Neural cell (in vitro differentiated cells): ENCODE data around the gene SDC1. TPM values are rescaled to one million over a fixed set of nuclear protein-coding genes. Genes with fewer than 3 reads are reported as not detected.

Experiments
- H2AFZ ChIP-seq: fragments of 200-600, 300-800 bp; sonication (generic), shearing (Covaris generic); 2 replicates; pipeline ENCODE4 v1.6.0; 2014; ENCODE audit warnings: low read depth, mild to moderate bottlenecking, antibody characterized with exemption, low read length, moderate library complexity
- H3F3A ChIP-seq: fragments of 200-600 bp; shearing (Covaris generic); 2 replicates; pipeline ENCODE4 v1.6.1; 2016; ENCODE audit warnings: mild to moderate bottlenecking, moderate library complexity, mixed read lengths, antibody characterized with exemption, low read length; ENCODE audit not compliant: insufficient read depth, poor library complexity, severe bottlenecking
- H3K27ac ChIP-seq: fragments of 200-600, 300-800 bp; sonication (generic), shearing (Covaris generic); 2 replicates; pipeline ENCODE4 v1.5.1; 2014; ENCODE audit warnings: mild to moderate bottlenecking, low read length, moderate library complexity
- H3K27me3 ChIP-seq: fragments of 300-800, 200-600 bp; sonication (generic), shearing (Covaris generic); 2 replicates; pipeline ENCODE4 v1.6.0; 2014; ENCODE audit warnings: mild to moderate bottlenecking, low read depth, low read length, moderate library complexity; ENCODE audit not compliant: insufficient read depth
- H3K36me3 ChIP-seq: fragments of 300-800, 200-600 bp; sonication (generic), shearing (Covaris generic); 2 replicates; pipeline ENCODE4 v1.5.1; 2014; ENCODE audit warnings: mild to moderate bottlenecking, antibody characterized with exemption, low read length, moderate library complexity; ENCODE audit not compliant: insufficient read depth
- H3K4me2 ChIP-seq: fragments of 300-800, 200-600 bp; sonication (generic), shearing (Covaris generic); 2 replicates; pipeline ENCODE4 v1.6.0; 2014; ENCODE audit warnings: mild to moderate bottlenecking, low read length
- H3K4me3 ChIP-seq: fragments of 300-800, 200-600 bp; sonication (generic), shearing (Covaris generic); 2 replicates; pipeline ENCODE4 v1.5.1; 2014; ENCODE audit warnings: mild to moderate bottlenecking, low read length, moderate library complexity
- H3K79me2 ChIP-seq: fragments of 200-600 bp; shearing (Covaris generic); replicated peaks from 2 replicates; pipeline ENCODE4 v1.6.0; 2014; ENCODE audit warnings: mild to moderate bottlenecking, low read length, moderate library complexity; ENCODE audit not compliant: insufficient read depth
- H3K9ac ChIP-seq: fragments of 300-800, 200-600 bp; sonication (generic), shearing (Covaris generic); 2 replicates; pipeline ENCODE4 v1.6.1; 2016; ENCODE audit warnings: mild to moderate bottlenecking, low read length, mixed read lengths
- H3K9me2 ChIP-seq: fragments of 200-600 bp; shearing (Covaris generic); 2 replicates; pipeline ENCODE4 v1.6.1; 2016; ENCODE audit warnings: mild to moderate bottlenecking, low read length, mixed read lengths; ENCODE audit not compliant: insufficient read depth
- H3K9me3 ChIP-seq: fragments of 200-600, 300-800 bp; sonication (generic), shearing (Covaris generic); 2 replicates; pipeline ENCODE4 v1.6.1; 2016; ENCODE audit warnings: mild to moderate bottlenecking, mixed run types, low read length, moderate library complexity, mixed read lengths
- H4K20me1 ChIP-seq: fragments of 200-600 bp; shearing (Covaris generic); 2 replicates; pipeline ENCODE4 v1.6.1; 2016; ENCODE audit warnings: mild to moderate bottlenecking, mixed run types; ENCODE audit not compliant: insufficient read depth
- EP300 ChIP-seq: fragments of 450-650 bp; conservative IDR thresholded peaks from 2 replicates; pipeline ENCODE4 v1.6.1; 2014; ENCODE audit warnings: antibody characterized with exemption, mild to moderate bottlenecking, moderate library complexity; ENCODE audit not compliant: poor library complexity, severe bottlenecking
- EZH2 ChIP-seq: fragments of 200-600, 300-800 bp; shearing (Covaris generic), sonication (generic); IDR thresholded peaks from 2 replicates; pipeline ENCODE4 v1.6.1; 2014; ENCODE audit warnings: antibody characterized with exemption, low read length, borderline replicate concordance, mild to moderate bottlenecking; ENCODE audit not compliant: insufficient read depth, poor library complexity, severe bottlenecking
- MXI1 ChIP-seq: fragments of 450-650 bp; conservative IDR thresholded peaks from 2 replicates; pipeline ENCODE4 v1.6.1; 2014; ENCODE audit warnings: antibody characterized with exemption, mild to moderate bottlenecking; ENCODE audit not compliant: poor library complexity, severe bottlenecking
- POLR2AphosphoS5 ChIP-seq: IDR thresholded peaks from 2 replicates; pipeline ENCODE4 v1.6.1; 2012
- RAD21 ChIP-seq: fragments of 450-650 bp; conservative IDR thresholded peaks from 2 replicates; pipeline ENCODE4 v1.6.1; 2014; ENCODE audit warnings: antibody characterized with exemption, mild to moderate bottlenecking, moderate library complexity
- SMC3 ChIP-seq: fragments of 450-650 bp; conservative IDR thresholded peaks from 2 replicates; pipeline ENCODE4 v1.6.1; 2014; ENCODE audit warnings: antibody characterized with exemption, mild to moderate bottlenecking, moderate library complexity; ENCODE audit not compliant: poor library complexity
- TAF1 ChIP-seq: IDR thresholded peaks from 2 replicates; pipeline ENCODE4 v1.6.1; 2012; ENCODE audit warnings: low read depth
- polyA plus RNA-seq: library from polyadenylated mRNA; depleted of rRNA; stranded (reverse); fragments of >200 nt; gene quantifications from 2 replicates; pipeline ENCODE4 v1.2.3, GENCODE V29; 2014
- TF ChIP-seq, protein P1 (sequence below): IDR thresholded peaks from 2 replicates; pipeline ENCODE4 v1.6.1; 2012; ENCODE audit warnings: borderline replicate concordance
- TF ChIP-seq, protein P2 (sequence below): fragments of 450-650 bp; IDR thresholded peaks from 2 replicates; pipeline ENCODE4 v1.5.1; 2014; ENCODE audit warnings: antibody characterized with exemption, mild to moderate bottlenecking, moderate library complexity; ENCODE audit not compliant: poor library complexity, severe bottlenecking

SDC1 gene
- polyA plus RNA-seq, 1 donor from 2014 or later: 14.9 TPM

DNA sequence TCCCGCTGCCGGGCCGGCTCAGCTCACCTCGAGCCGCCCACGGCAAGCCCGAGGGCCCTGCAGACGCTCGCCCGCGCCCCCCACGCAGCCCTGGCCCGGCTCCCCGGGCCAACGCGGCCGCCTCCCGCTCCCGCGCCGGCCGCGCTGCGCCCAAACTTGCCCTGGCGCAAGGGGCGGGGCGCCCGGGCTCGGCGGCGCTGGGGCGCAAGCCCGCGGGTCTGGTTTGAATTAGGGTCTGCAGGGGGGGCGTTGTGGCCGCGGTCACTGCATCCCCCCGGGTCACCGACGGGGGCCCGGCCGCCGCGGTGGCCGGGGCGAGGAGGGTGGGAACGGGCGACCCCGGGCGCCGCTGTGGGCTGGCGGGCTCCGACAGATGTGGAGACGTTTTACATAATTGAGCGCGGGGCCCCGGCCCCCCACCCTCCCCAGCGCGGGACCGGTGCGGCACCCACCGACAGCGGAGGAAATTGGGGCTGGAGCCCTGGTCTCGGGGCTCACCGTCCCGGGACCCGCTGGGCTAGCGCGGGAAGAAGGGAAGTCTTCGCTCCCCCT lies 690 bp downstream of the SDC1 start:
- H3K36me3 ChIP-seq: no peaks in the 10 kb centered on the region
- peak overlapping the region; percentile 48 for H3K4me2 ChIP-seq
- no peaks in the 10 kb centered on the region for H3F3A ChIP-seq
- peak overlapping the region; percentile 69 for H3K9ac ChIP-seq
- no peak overlapping the region for H3K27ac ChIP-seq
- TF ChIP-seq MXI1 (no peak), EP300 (no peak), RAD21 (no peak), TAF1 (no peak), SMC3 (no peak), POLR2AphosphoS5 (no peak), EZH2 (no peak)
- TF ChIP-seq, protein P1, sequence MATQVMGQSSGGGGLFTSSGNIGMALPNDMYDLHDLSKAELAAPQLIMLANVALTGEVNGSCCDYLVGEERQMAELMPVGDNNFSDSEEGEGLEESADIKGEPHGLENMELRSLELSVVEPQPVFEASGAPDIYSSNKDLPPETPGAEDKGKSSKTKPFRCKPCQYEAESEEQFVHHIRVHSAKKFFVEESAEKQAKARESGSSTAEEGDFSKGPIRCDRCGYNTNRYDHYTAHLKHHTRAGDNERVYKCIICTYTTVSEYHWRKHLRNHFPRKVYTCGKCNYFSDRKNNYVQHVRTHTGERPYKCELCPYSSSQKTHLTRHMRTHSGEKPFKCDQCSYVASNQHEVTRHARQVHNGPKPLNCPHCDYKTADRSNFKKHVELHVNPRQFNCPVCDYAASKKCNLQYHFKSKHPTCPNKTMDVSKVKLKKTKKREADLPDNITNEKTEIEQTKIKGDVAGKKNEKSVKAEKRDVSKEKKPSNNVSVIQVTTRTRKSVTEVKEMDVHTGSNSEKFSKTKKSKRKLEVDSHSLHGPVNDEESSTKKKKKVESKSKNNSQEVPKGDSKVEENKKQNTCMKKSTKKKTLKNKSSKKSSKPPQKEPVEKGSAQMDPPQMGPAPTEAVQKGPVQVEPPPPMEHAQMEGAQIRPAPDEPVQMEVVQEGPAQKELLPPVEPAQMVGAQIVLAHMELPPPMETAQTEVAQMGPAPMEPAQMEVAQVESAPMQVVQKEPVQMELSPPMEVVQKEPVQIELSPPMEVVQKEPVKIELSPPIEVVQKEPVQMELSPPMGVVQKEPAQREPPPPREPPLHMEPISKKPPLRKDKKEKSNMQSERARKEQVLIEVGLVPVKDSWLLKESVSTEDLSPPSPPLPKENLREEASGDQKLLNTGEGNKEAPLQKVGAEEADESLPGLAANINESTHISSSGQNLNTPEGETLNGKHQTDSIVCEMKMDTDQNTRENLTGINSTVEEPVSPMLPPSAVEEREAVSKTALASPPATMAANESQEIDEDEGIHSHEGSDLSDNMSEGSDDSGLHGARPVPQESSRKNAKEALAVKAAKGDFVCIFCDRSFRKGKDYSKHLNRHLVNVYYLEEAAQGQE: no peak
- TF ChIP-seq, protein P2, sequence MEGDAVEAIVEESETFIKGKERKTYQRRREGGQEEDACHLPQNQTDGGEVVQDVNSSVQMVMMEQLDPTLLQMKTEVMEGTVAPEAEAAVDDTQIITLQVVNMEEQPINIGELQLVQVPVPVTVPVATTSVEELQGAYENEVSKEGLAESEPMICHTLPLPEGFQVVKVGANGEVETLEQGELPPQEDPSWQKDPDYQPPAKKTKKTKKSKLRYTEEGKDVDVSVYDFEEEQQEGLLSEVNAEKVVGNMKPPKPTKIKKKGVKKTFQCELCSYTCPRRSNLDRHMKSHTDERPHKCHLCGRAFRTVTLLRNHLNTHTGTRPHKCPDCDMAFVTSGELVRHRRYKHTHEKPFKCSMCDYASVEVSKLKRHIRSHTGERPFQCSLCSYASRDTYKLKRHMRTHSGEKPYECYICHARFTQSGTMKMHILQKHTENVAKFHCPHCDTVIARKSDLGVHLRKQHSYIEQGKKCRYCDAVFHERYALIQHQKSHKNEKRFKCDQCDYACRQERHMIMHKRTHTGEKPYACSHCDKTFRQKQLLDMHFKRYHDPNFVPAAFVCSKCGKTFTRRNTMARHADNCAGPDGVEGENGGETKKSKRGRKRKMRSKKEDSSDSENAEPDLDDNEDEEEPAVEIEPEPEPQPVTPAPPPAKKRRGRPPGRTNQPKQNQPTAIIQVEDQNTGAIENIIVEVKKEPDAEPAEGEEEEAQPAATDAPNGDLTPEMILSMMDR: no peak
- no peaks in the 10 kb centered on the region for H3K79me2 ChIP-seq
- no peak overlapping the region for H2AFZ ChIP-seq
- peak overlapping the region; percentile 80 for H3K4me3 ChIP-seq
- H3K27me3 ChIP-seq: peaks cover 3% of the 10 kb centered on the region
- peaks cover 3% of the 10 kb centered on the region for H3K9me3 ChIP-seq
- no peaks in the 10 kb centered on the region for H3K9me2 ChIP-seq
- no peaks in the 10 kb centered on the region for H4K20me1 ChIP-seq

DNA sequence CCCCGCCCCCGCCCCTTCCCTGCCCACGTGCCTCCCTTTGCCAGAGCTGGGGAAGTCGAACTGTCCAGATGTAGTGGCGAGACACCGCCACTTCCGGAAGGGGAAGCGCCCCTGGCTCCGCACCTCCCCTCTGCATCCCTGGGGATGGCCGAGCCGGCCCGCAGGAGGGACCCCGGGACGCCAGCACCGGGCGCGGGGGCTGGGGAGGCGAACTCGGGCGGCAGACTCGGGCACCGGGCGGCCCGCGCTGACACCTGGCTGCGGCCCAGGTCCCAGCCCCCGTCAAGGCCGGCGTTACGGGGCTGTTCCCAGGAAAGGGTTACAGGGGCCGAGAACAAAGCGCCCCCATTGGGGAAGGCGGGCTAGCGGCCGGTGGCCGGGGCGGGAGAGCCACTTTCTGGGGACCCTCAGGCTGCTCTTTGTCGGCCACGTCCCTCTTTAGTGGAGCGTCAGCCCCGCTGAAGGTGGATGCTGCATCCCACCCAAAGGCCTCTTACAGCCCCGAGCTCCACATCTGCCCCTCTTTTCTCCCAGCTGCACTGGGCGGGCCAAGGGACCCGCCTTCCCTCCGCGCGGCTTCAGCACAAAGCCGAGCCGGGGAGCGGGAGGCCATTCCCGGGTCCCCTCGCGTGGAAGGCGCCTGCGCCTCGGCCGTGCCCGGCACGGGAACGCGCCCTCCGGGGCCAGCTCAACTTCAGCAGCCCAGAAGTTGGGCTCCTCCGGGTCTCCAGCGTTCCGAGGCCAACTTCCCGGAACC lies 1.3 kb downstream of the SDC1 start:
- H3K36me3 ChIP-seq: no peaks in the 10 kb centered on the region
- peak overlapping the region; percentile 80 for H3K4me3 ChIP-seq
- H3K79me2 ChIP-seq: no peaks in the 10 kb centered on the region
- H3F3A ChIP-seq: no peaks in the 10 kb centered on the region
- peak overlapping the region; percentile 31 for H2AFZ ChIP-seq
- TF ChIP-seq EP300 (no peak), POLR2AphosphoS5 (peak; percentile 25), MXI1 (no peak), RAD21 (no peak), SMC3 (no peak), EZH2 (no peak), TAF1 (peak; percentile 54)
- TF ChIP-seq, protein P2: peak; percentile 33
- TF ChIP-seq, protein P1: no peak
- H3K9me3 ChIP-seq: peaks cover 3% of the 10 kb centered on the region
- H3K27me3 ChIP-seq: peaks cover 3% of the 10 kb centered on the region
- no peaks in the 10 kb centered on the region for H4K20me1 ChIP-seq
- no peaks in the 10 kb centered on the region for H3K9me2 ChIP-seq
- H3K4me2 ChIP-seq: peak overlapping the region; percentile 48
- peak overlapping the region; percentile 69 for H3K9ac ChIP-seq
- no peak overlapping the region for H3K27ac ChIP-seq
